DND-41 (cell line): ENCODE results near the gene RSAD2.

ENCODE experiments used
- ATAC-seq: fragments of 200-7000 bp; cut with Tn5 transposase; 3 replicates; pipeline ENCODE4 v1.9.1; 2021; ENCODE audit warnings: low read depth; ENCODE audit not compliant: insufficient read depth
- DNase-seq: peaks from one replicate; pipeline ENCODE4 v3.0.0-alpha.2; 2020
- H2AFZ ChIP-seq: 2 replicates; pipeline ENCODE4 v1.6.0; 2012; ENCODE audit warnings: low read depth, low read length
- H3K27ac ChIP-seq: 2 replicates; pipeline ENCODE4 v1.5.1; 2012; ENCODE audit warnings: low read length, inconsistent platforms
- H3K27me3 ChIP-seq: fragments of 200-600 bp; sonication (generic); 2 replicates; pipeline ENCODE4 v1.6.0; 2012; ENCODE audit warnings: low read length, mild to moderate bottlenecking, inconsistent platforms; ENCODE audit not compliant: insufficient read depth, poor library complexity
- H3K36me3 ChIP-seq: 2 replicates; pipeline ENCODE4 v1.5.1; 2012; ENCODE audit warnings: low read length, inconsistent platforms; ENCODE audit not compliant: insufficient read depth
- H3K4me1 ChIP-seq: 2 replicates; pipeline ENCODE4 v1.5.1; 2012; ENCODE audit warnings: mild to moderate bottlenecking, low read length; ENCODE audit not compliant: insufficient read depth
- H3K4me2 ChIP-seq: 2 replicates; pipeline ENCODE4 v1.6.0; 2012; ENCODE audit warnings: mild to moderate bottlenecking, moderate library complexity, low read length, inconsistent platforms; ENCODE audit not compliant: insufficient read depth
- H3K4me3 ChIP-seq, 2 experiments: fragments of 200-600 bp in 1 of 2; shearing (Covaris generic) in 1 of 2; 2 replicates each; pipeline ENCODE4 v1.5.1; 2012 to 2016; ENCODE audit warnings: inconsistent platforms in 2 of 2, low read length in 2 of 2, mild to moderate bottlenecking in 2 of 2, low read depth in 1 of 2, moderate library complexity in 1 of 2
- H3K79me2 ChIP-seq: 2 replicates; pipeline ENCODE4 v1.6.0; 2012; ENCODE audit warnings: low read length, inconsistent platforms; ENCODE audit not compliant: insufficient read depth
- H3K9ac ChIP-seq: 2 replicates; pipeline ENCODE4 v1.6.0; 2012; ENCODE audit warnings: low read depth, mild to moderate bottlenecking, inconsistent platforms, low read length, moderate library complexity
- H3K9me3 ChIP-seq: 2 replicates; pipeline ENCODE4 v1.5.1; 2012; ENCODE audit warnings: low read length, moderate library complexity, mild to moderate bottlenecking, inconsistent platforms; ENCODE audit not compliant: insufficient read depth, severe bottlenecking
- H4K20me1 ChIP-seq: 2 replicates; pipeline ENCODE4 v1.6.0; 2012; ENCODE audit warnings: low read length; ENCODE audit not compliant: insufficient read depth
- EZH2 ChIP-seq: IDR thresholded peaks from 3 replicates; pipeline ENCODE4 v1.6.1; 2012; ENCODE audit warnings: borderline replicate concordance, low read depth, mild to moderate bottlenecking, moderate library complexity, low read length, inconsistent platforms; ENCODE audit not compliant: severe bottlenecking
- TF ChIP-seq, protein P1 (sequence below): IDR thresholded peaks from 2 replicates; pipeline ENCODE4 v1.5.1; 2012; ENCODE audit warnings: borderline replicate concordance, low read length, moderate library complexity, mild to moderate bottlenecking; ENCODE audit not compliant: poor library complexity, severe bottlenecking; ENCODE audit errors: extremely low read depth

The RSAD2 gene

DNA sequence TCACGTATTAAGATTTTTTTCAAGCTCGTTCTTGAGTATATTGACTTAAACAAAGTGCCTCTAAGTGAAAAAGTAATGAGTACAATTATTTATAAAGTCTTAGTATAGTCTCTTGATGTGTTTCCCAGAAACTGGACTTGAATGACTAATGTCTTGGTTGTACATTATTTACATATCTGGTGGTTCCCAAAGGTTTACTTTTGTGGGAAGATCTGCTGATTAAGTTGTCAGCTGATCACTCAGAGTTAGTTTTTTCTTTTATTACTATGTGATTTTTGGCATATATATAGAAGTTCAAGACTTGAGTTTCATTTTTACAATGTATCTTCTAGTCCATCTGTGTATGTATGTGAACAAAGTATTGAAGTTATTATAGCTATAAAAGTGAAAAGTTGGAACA is 69.1 kb downstream of the RSAD2 start:
- peaks cover 89% of the 10 kb centered on the region for H3K79me2 ChIP-seq
- DNase-seq = no peak
- TF ChIP-seq, protein P1, sequence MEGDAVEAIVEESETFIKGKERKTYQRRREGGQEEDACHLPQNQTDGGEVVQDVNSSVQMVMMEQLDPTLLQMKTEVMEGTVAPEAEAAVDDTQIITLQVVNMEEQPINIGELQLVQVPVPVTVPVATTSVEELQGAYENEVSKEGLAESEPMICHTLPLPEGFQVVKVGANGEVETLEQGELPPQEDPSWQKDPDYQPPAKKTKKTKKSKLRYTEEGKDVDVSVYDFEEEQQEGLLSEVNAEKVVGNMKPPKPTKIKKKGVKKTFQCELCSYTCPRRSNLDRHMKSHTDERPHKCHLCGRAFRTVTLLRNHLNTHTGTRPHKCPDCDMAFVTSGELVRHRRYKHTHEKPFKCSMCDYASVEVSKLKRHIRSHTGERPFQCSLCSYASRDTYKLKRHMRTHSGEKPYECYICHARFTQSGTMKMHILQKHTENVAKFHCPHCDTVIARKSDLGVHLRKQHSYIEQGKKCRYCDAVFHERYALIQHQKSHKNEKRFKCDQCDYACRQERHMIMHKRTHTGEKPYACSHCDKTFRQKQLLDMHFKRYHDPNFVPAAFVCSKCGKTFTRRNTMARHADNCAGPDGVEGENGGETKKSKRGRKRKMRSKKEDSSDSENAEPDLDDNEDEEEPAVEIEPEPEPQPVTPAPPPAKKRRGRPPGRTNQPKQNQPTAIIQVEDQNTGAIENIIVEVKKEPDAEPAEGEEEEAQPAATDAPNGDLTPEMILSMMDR = no peak
- TF ChIP-seq EZH2 = no peak
- no peaks in the 10 kb centered on the region for H3K4me1 ChIP-seq
- peaks cover 74% of the 10 kb centered on the region for H3K36me3 ChIP-seq
- no peak overlapping the region for H3K4me2 ChIP-seq
- peaks cover 46% of the 10 kb centered on the region; the same call in 1 of the 2 replicates for H4K20me1 ChIP-seq
- no peak for ATAC-seq
- H3K9me3 ChIP-seq = no peaks in the 10 kb centered on the region
- no peaks in the 10 kb centered on the region for H3K27me3 ChIP-seq
- H3K4me3 ChIP-seq = no peak overlapping the region
- H3K9ac ChIP-seq = no peak overlapping the region
- H2AFZ ChIP-seq = no peak overlapping the region
- H3K27ac ChIP-seq = no peak overlapping the region
